HK-2 (cell line): ENCODE data around the gene PET100.

Source experiments
- DNase-seq: peaks from one replicate; pipeline ENCODE4 v3.0.0-alpha.2; 2018; ENCODE audit not compliant: unreplicated experiment

PET100 gene

GRCh38 chr19:7629347-7630054 lies at the start of gene PET100, which contains the start of gene XAB2:
TSS of gene PET100 (plus strand) at chr19:7629793. CDS start at chr19:7629834, 41 bp downstream.
TSS of gene XAB2 (minus strand) at chr19:7629545. CDS start at chr19:7629527, 18 bp downstream.
- peak; percentile 97 for DNase-seq

- no peak for DNase-seq
Observed at GRCh38 chr19:7582446-7582845, 47.1 kb upstream of the PET100 start.

GRCh38 chr19:7589822-7590221 lies 39.8 kb upstream of the PET100 start:
- no peak for DNase-seq

- no peak for DNase-seq
Observed at GRCh38 chr19:7590256-7590655, 39.3 kb upstream of the PET100 start.

GRCh38 chr19:7595466-7596133 lies 34.0 kb upstream of the PET100 start, which contains the start of gene CAMSAP3:
TSS of gene CAMSAP3 (plus strand) at chr19:7595863. CDS start at chr19:7596003, 140 bp downstream.
- peak; percentile 41 for DNase-seq

GRCh38 chr19:7596211-7596937 lies 33.2 kb upstream of the PET100 start:
- DNase-seq: no peak

GRCh38 chr19:7597689-7598088 lies 31.9 kb upstream of the PET100 start:
- DNase-seq: no peak

GRCh38 chr19:7598180-7598579 lies 31.4 kb upstream of the PET100 start:
- no peak for DNase-seq

GRCh38 chr19:7600721-7601120 lies 28.9 kb upstream of the PET100 start:
- no peak for DNase-seq

- DNase-seq: no peak
Observed at GRCh38 chr19:7602240-7602934, 27.2 kb upstream of the PET100 start.

- no peak for DNase-seq
Observed at GRCh38 chr19:7602935-7603497, 26.6 kb upstream of the PET100 start.

GRCh38 chr19:7603919-7604318 lies 25.7 kb upstream of the PET100 start:
- DNase-seq: no peak

- DNase-seq: no peak
Observed at GRCh38 chr19:7605490-7606222, 23.9 kb upstream of the PET100 start.

GRCh38 chr19:7606289-7606688 lies 23.3 kb upstream of the PET100 start:
- DNase-seq: no peak

GRCh38 chr19:7607212-7607873 lies 22.2 kb upstream of the PET100 start:
- DNase-seq: no peak

GRCh38 chr19:7607874-7608560 lies 21.6 kb upstream of the PET100 start:
- no peak for DNase-seq

- no peak for DNase-seq
Observed at GRCh38 chr19:7610491-7611240, 18.9 kb upstream of the PET100 start.

- no peak for DNase-seq
Observed at GRCh38 chr19:7611541-7612279, 17.9 kb upstream of the PET100 start.
